Pancreas (tissue), 10 donors: ENCODE data around the gene VMO1. TPM values are rescaled to one million over a fixed set of nuclear protein-coding genes. Genes with fewer than 3 reads are reported as not detected.

Experiments
- ATAC-seq, 4 donors: fragments of 200-7000 bp; cut with Tn5 transposase; one replicate each; pipeline versions ENCODE4 v1.8.0 to v1.9.1; 2020; ENCODE audit warnings: mild to moderate bottlenecking in 4 of 4, moderate library complexity in 4 of 4
- DNase-seq, 6 donors: peaks; one replicate each; pipeline ENCODE4 v3.0.0-alpha.2; 2020
- FAIRE-seq: peaks from 2 replicates; lab custom pipeline; 2012; peaks lifted over from hg19 to GRCh38; lab: Jason Lieb, UNC
- H3K27ac ChIP-seq, 4 donors: fragments of 200-600 bp; sonication (generic); 1 replicate in 3 of 4; 2 replicates in 1 of 4; pipeline versions ENCODE4 v1.5.0 to v1.8.0; 2020
- H3K27me3 ChIP-seq, 4 donors: fragments of 200-600 bp; one replicate each; pipeline ENCODE4 v1.8.0; 2021
- H3K36me3 ChIP-seq, 3 donors: fragments of 200-600 bp; sonication (generic) in 1 of 3; one replicate each; pipeline versions ENCODE4 v1.5.0 to v1.8.0; 2020 to 2021
- H3K4me1 ChIP-seq, 3 donors: fragments of 200-600 bp; one replicate each; pipeline ENCODE4 v1.8.0; 2021
- H3K4me3 ChIP-seq, 4 donors: fragments of 200-600 bp; sonication (generic) in 2 of 4; one replicate each; pipeline versions ENCODE4 v1.5.0 to v1.8.0; 2020 to 2021
- H3K9me3 ChIP-seq, 4 donors: fragments of 200-600 bp; one replicate each; pipeline ENCODE4 v1.8.0; 2021
- WGBS, 2 donors: extraction: QIAGEN DNeasy Blood & Tissue Kit; methylation state at CpG; one replicate each; pipeline ENCODE4 v1.1.7; 2013; 5-methylcytosine and 5-hydroxymethylcytosine counted together
- intact Hi-C, 3 donors: fragments of 100-400 bp; cut with DNase I; formaldehyde crosslinking; loops; one replicate each; pipeline versions ENCODE4 v1.11.1 to v1.14.2; 2022
- polyA plus RNA-seq, 2 donors: library from polyadenylated mRNA; stranded (reverse); fragments of 200-250 nt; gene quantifications; one replicate each; pipeline ENCODE4 v1.2.3, GENCODE V29; 2013
- total RNA-seq, 6 donors: library from RNA; stranded (reverse); fragmentation: NEBNext Ultra II Directional in 4 of 6; extraction: Animal tissue kit (Norgen Biotek cat#: 25700) in 4 of 6; gene quantifications; one replicate each; pipeline versions ENCODE4 v1.2.1 to v1.2.4, GENCODE V29; 2021 to 2023
- TF ChIP-seq, protein P1 (sequence below), 4 donors: fragments of 200-600 bp; sonication (generic) in 3 of 4; IDR thresholded peaks; one replicate each; pipeline versions ENCODE4 v1.5.0 to v1.8.0; 2021; ENCODE audit warnings: antibody characterized with exemption in 4 of 4
- donor health status: healthy with polysubstance abuse.
- donor health status: DM: no; HTN: no; CAD: no; lungs with moderate emphysema.
- donor health status: DM: no; HTN: no; CAD: no.
- donor health status: control.
- donor health status: control.
- donor health status: Bipolar disorder and iron deficiency.
- donor health status: DM: yes; HTN: yes; CAD: no.
- donor health status: DM: no; HTN: no; CAD: no.
- donor health status: DM: no; HTN: no; CAD: no.
- donor health status: DM: yes; HTN: yes; CAD: no.

VMO1 gene
- total and polyA plus RNA-seq, 8 donors = 0.28 to 2.2 (median 1.2) TPM; not detected in 1

DNA sequence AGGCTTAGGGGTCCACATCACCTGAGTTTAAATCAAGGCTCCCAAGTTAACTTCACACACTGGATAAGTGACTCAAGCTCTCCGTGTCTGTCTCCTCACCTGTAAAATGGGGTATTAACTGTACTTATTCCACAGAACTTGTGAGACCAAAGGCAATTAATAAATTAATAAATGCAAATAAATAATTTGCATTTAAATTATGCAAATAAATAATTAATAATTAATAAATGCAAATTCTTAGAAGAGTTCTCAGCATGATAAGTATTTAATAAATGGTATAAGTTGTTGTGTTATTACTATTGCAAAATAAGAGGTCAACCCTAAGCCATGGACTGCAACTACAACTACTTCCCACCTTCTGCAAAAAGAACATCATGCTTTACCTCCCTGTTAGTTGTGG, 32.8 kb downstream of the VMO1 start:
- ATAC-seq (no peak), FAIRE-seq (no peak), DNase-seq (no peak)
- TF ChIP-seq, protein P1, sequence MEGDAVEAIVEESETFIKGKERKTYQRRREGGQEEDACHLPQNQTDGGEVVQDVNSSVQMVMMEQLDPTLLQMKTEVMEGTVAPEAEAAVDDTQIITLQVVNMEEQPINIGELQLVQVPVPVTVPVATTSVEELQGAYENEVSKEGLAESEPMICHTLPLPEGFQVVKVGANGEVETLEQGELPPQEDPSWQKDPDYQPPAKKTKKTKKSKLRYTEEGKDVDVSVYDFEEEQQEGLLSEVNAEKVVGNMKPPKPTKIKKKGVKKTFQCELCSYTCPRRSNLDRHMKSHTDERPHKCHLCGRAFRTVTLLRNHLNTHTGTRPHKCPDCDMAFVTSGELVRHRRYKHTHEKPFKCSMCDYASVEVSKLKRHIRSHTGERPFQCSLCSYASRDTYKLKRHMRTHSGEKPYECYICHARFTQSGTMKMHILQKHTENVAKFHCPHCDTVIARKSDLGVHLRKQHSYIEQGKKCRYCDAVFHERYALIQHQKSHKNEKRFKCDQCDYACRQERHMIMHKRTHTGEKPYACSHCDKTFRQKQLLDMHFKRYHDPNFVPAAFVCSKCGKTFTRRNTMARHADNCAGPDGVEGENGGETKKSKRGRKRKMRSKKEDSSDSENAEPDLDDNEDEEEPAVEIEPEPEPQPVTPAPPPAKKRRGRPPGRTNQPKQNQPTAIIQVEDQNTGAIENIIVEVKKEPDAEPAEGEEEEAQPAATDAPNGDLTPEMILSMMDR (IDR thresholded peaks at IDR 0.05) = no peak
- Histone ChIP-seq H3K4me1 (no peaks in the 10 kb centered on the region), H3K27ac (no peak overlapping the region), H3K4me3 (no peak overlapping the region), H3K9me3 (no peaks in the 10 kb centered on the region), H3K27me3 (no peaks in the 10 kb centered on the region), H3K36me3 (no peaks in the 10 kb centered on the region)
- 69 to 84% methylated on average over 1 of the region's 1 CpG for WGBS, 2 donors
- intact Hi-C loops = no loop called here

DNA sequence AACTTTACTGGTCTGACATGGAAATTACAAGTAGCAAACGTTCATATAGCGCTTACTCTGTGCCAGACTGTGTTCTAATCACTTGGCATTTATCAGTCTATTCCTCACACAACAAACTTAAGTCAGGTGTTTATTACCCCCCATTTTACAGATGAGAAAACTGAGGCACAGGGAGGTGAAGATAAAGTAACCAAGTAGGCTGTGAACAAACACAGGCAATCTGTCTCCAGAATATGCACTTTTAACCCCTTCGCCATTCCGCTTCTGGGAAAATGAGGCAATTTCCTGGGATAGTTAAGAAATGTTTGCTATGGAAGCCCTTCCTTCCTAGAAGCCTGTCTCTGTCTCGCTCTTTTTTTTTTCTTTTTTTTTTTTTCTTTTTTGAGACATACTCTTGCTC, 34.2 kb downstream of the VMO1 start:
- intact Hi-C loops = no loop called here
- no peaks in the 10 kb centered on the region for H3K36me3 ChIP-seq
- no peak overlapping the region for H3K27ac ChIP-seq
- DNase-seq (no peak), FAIRE-seq (no peak), ATAC-seq (no peak)
- TF ChIP-seq, protein P1 (IDR thresholded peaks at IDR 0.05) = no peak
- H3K9me3 ChIP-seq = no peaks in the 10 kb centered on the region
- no peaks in the 10 kb centered on the region for H3K4me1 ChIP-seq
- WGBS, 2 donors = 54 to 66% methylated on average over 5 of the region's 5 CpGs
- H3K4me3 ChIP-seq = no peak overlapping the region
- no peaks in the 10 kb centered on the region for H3K27me3 ChIP-seq

DNA sequence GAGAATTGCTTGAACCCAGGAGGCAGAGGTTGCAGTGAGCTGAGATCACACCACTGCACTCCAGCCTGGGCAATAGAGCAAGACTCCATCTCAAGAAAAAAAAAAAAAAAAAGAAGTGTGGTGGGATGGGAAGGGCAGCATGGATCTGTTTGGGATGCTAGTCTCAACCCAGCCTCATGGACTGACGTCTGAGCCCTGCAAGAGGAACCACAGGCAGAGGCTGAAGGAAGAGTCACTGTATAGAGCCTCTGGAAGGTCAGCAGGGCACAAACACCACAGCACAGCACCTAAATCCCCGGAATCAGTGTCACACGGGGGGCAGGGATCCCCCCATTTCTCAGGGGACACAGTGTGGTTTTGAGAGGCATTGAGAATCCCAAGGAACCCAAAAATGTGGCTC, 35.6 kb downstream of the VMO1 start:
- TF ChIP-seq, protein P1 (IDR thresholded peaks at IDR 0.05) = no peak
- no peak for FAIRE-seq
- WGBS, 2 donors = 19 to 49% methylated on average over 3 of the region's 3 CpGs

DNA sequence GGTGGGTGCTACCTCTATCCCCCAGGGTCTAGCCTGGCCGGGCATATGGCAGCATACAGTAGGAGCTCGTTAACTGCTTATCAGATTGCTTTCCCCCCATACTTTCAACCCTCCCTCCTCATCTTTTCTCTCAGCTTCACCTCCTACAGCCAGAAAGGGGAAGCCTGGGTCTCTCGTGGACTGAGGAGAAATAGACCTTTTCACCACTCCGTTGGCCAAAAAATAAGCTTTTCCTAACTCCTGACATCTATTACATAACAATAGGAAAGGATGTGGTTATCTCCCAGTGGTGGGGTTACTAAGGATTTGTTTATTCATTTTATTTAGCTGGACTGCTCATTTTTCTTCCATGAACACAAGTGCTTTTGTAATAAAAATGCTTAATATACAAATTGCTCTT, 37.5 kb downstream of the VMO1 start:
- Histone ChIP-seq H3K9me3 (no peaks in the 10 kb centered on the region), H3K4me3 (no peak overlapping the region), H3K4me1 (no peaks in the 10 kb centered on the region), H3K36me3 (no peaks in the 10 kb centered on the region), H3K27ac (no peak overlapping the region), H3K27me3 (peaks cover 0 to 7% (median 0%) of the 10 kb centered on the region in 4 donors)
- no peak for DNase-seq
- TF ChIP-seq, protein P1 (IDR thresholded peaks at IDR 0.05) = no peak
- intact Hi-C loops = no loop called here
- 47 to 59% methylated on average over 4 of the region's 4 CpGs for WGBS, 2 donors
- peak in 2 of 4 donors; percentile 18 to 44 for ATAC-seq
- FAIRE-seq = no peak

More for the DNA sequence above, 35.6 kb downstream of the VMO1 start:
- H3K9me3 ChIP-seq = no peaks in the 10 kb centered on the region
- no peak overlapping the region for H3K4me3 ChIP-seq
- H3K4me1 ChIP-seq = no peaks in the 10 kb centered on the region
- no peaks in the 10 kb centered on the region for H3K27me3 ChIP-seq
- intact Hi-C loops = no loop called here
- DNase-seq (no peak), ATAC-seq (peak in 2 of 4 donors; percentile 22 to 43)
- no peaks in the 10 kb centered on the region for H3K36me3 ChIP-seq
- no peak overlapping the region for H3K27ac ChIP-seq

DNA sequence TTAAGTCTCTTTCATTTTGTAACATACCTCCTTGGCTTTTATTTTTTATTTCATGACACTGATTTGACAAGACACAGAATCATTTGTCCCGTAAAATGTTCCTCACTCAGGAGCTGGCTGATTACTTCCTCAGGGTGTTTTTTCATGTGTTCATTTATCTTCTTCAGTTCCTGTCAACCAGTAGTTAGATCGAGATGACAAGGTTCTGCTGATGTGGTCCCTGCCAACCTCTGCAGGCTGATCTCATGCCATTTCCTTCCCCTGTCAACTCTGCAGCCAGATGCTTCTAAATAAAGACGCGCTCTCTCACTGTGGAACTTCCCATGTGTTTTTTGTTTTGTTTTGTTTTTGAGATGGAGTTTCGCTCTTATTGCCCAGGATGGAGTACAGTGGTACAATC, 38.3 kb downstream of the VMO1 start:
- FAIRE-seq (no peak), DNase-seq (no peak), ATAC-seq (peak in 2 of 4 donors; percentile 72 to 74)
- TF ChIP-seq, protein P1 (IDR thresholded peaks at IDR 0.05) = no peak
- Histone ChIP-seq H3K4me1 (no peaks in the 10 kb centered on the region), H3K27ac (peak overlapping the region in 2 of 4 donors; percentile 8 to 39), H3K36me3 (no peaks in the 10 kb centered on the region), H3K27me3 (peaks cover 0 to 7% (median 0%) of the 10 kb centered on the region in 4 donors), H3K9me3 (no peaks in the 10 kb centered on the region), H3K4me3 (no peak overlapping the region)
- 67 to 76% methylated on average over 5 of the region's 5 CpGs for WGBS, 2 donors
- intact Hi-C loops = no loop called here
